ENCODE results near the gene PUM1.

Gene PUM1

GRCh38 chr1:31010086-31010989 lies 55.2 kb downstream of the PUM1 start:
- H3K36me3 ChIP-seq (ENCODE audit: control insufficient read depth, insufficient read depth, low read length) = peaks cover 15% of the 10 kb centered on the region
- H3K27ac ChIP-seq (ENCODE audit: low read depth, low read length, severe bottlenecking) = no peak overlapping the region
- 97% methylated on average over 4 of the region's 6 CpGs for WGBS, 2 experiments (ENCODE audit: insufficient coverage in 2 of 2)
- peaks cover 29% of the 10 kb centered on the region for H3K4me1 ChIP-seq (ENCODE audit: control insufficient read depth, insufficient read depth, low read length, poor library complexity, severe bottlenecking)
- H3K9me3 ChIP-seq (ENCODE audit: control insufficient read depth, low read length) = no peaks in the 10 kb centered on the region
- H3K4me3 ChIP-seq (ENCODE audit: extremely low read depth, insufficient read depth, low read length, poor library complexity, severe bottlenecking) = no peak overlapping the region

GRCh38 chr1:31007462-31007991 lies 58.0 kb downstream of the PUM1 start:
- Histone ChIP-seq H3K36me3 (ENCODE audit: control insufficient read depth, insufficient read depth, low read length) (peaks cover 43% of the 10 kb centered on the region), H3K4me1 (ENCODE audit: control insufficient read depth, insufficient read depth, low read length, poor library complexity, severe bottlenecking) (peaks cover 29% of the 10 kb centered on the region), H3K4me3 (ENCODE audit: extremely low read depth, insufficient read depth, low read length, poor library complexity, severe bottlenecking) (no peak overlapping the region), H3K27ac (ENCODE audit: low read depth, low read length, severe bottlenecking) (peak overlapping the region; percentile 78), H3K9me3 (ENCODE audit: control insufficient read depth, low read length) (no peaks in the 10 kb centered on the region)
- WGBS, 2 experiments (ENCODE audit: insufficient coverage in 2 of 2) = 86 to 95% methylated on average over 2 of the region's 2 CpGs

GRCh38 chr1:31006747-31007146 lies 58.8 kb downstream of the PUM1 start:
- Histone ChIP-seq H3K36me3 (ENCODE audit: control insufficient read depth, insufficient read depth, low read length) (peaks cover 51% of the 10 kb centered on the region), H3K4me3 (ENCODE audit: extremely low read depth, insufficient read depth, low read length, poor library complexity, severe bottlenecking) (no peak overlapping the region), H3K4me1 (ENCODE audit: control insufficient read depth, insufficient read depth, low read length, poor library complexity, severe bottlenecking) (peaks cover 29% of the 10 kb centered on the region), H3K27ac (ENCODE audit: low read depth, low read length, severe bottlenecking) (no peak overlapping the region), H3K9me3 (ENCODE audit: control insufficient read depth, low read length) (no peaks in the 10 kb centered on the region)
- WGBS, 2 experiments (ENCODE audit: insufficient coverage in 2 of 2) = 100% methylated on average over 1 of the region's 2 CpGs

GRCh38 chr1:31005617-31006166 lies 59.8 kb downstream of the PUM1 start:
- no peaks in the 10 kb centered on the region for H3K9me3 ChIP-seq (ENCODE audit: control insufficient read depth, low read length)
- H3K36me3 ChIP-seq (ENCODE audit: control insufficient read depth, insufficient read depth, low read length) = peaks cover 54% of the 10 kb centered on the region
- H3K27ac ChIP-seq (ENCODE audit: low read depth, low read length, severe bottlenecking) = no peak overlapping the region
- no peak overlapping the region for H3K4me3 ChIP-seq (ENCODE audit: extremely low read depth, insufficient read depth, low read length, poor library complexity, severe bottlenecking)
- WGBS, 2 experiments (ENCODE audit: insufficient coverage in 2 of 2) = 97 to 100% methylated on average over 3 to 5 of the region's 6 CpGs
- peaks cover 22% of the 10 kb centered on the region for H3K4me1 ChIP-seq (ENCODE audit: control insufficient read depth, insufficient read depth, low read length, poor library complexity, severe bottlenecking)

- Histone ChIP-seq H3K9me3 (ENCODE audit: control insufficient read depth, low read length) (no peaks in the 10 kb centered on the region), H3K27ac (ENCODE audit: low read depth, low read length, severe bottlenecking) (no peak overlapping the region), H3K36me3 (ENCODE audit: control insufficient read depth, insufficient read depth, low read length) (peaks cover 59% of the 10 kb centered on the region), H3K4me3 (ENCODE audit: extremely low read depth, insufficient read depth, low read length, poor library complexity, severe bottlenecking) (no peak overlapping the region), H3K4me1 (ENCODE audit: control insufficient read depth, insufficient read depth, low read length, poor library complexity, severe bottlenecking) (peaks cover 17% of the 10 kb centered on the region)
- WGBS, 2 experiments (ENCODE audit: insufficient coverage in 2 of 2) = 80 to 100% methylated on average over 1 of the region's 3 CpGs
Measured at GRCh38 chr1:31005198-31005597, 60.3 kb downstream of the PUM1 start.

- H3K9me3 ChIP-seq (ENCODE audit: control insufficient read depth, low read length) = no peaks in the 10 kb centered on the region
- H3K27ac ChIP-seq (ENCODE audit: low read depth, low read length, severe bottlenecking) = no peak overlapping the region
- peaks cover 17% of the 10 kb centered on the region for H3K4me1 ChIP-seq (ENCODE audit: control insufficient read depth, insufficient read depth, low read length, poor library complexity, severe bottlenecking)
- no peak overlapping the region for H3K4me3 ChIP-seq (ENCODE audit: extremely low read depth, insufficient read depth, low read length, poor library complexity, severe bottlenecking)
- H3K36me3 ChIP-seq (ENCODE audit: control insufficient read depth, insufficient read depth, low read length) = peaks cover 64% of the 10 kb centered on the region
Measured at GRCh38 chr1:31004231-31004621, 61.3 kb downstream of the PUM1 start.

- Histone ChIP-seq H3K27ac (ENCODE audit: low read depth, low read length, severe bottlenecking) (no peak overlapping the region), H3K4me3 (ENCODE audit: extremely low read depth, insufficient read depth, low read length, poor library complexity, severe bottlenecking) (no peak overlapping the region), H3K9me3 (ENCODE audit: control insufficient read depth, low read length) (no peaks in the 10 kb centered on the region), H3K4me1 (ENCODE audit: control insufficient read depth, insufficient read depth, low read length, poor library complexity, severe bottlenecking) (peaks cover 17% of the 10 kb centered on the region), H3K36me3 (ENCODE audit: control insufficient read depth, insufficient read depth, low read length) (peaks cover 69% of the 10 kb centered on the region)
- 93 to 100% methylated on average over 4 to 5 of the region's 6 CpGs for WGBS, 2 experiments (ENCODE audit: insufficient coverage in 2 of 2)
Measured at GRCh38 chr1:31003613-31004230, 61.8 kb downstream of the PUM1 start.

GRCh38 chr1:31000301-31000700 lies 65.2 kb downstream of the PUM1 start:
- Histone ChIP-seq H3K4me1 (ENCODE audit: control insufficient read depth, insufficient read depth, low read length, poor library complexity, severe bottlenecking) (no peaks in the 10 kb centered on the region), H3K27ac (ENCODE audit: low read depth, low read length, severe bottlenecking) (no peak overlapping the region), H3K4me3 (ENCODE audit: extremely low read depth, insufficient read depth, low read length, poor library complexity, severe bottlenecking) (no peak overlapping the region), H3K36me3 (ENCODE audit: control insufficient read depth, insufficient read depth, low read length) (peaks cover 83% of the 10 kb centered on the region), H3K9me3 (ENCODE audit: control insufficient read depth, low read length) (no peaks in the 10 kb centered on the region)
- WGBS, 2 experiments (ENCODE audit: insufficient coverage in 2 of 2) = 86 to 100% methylated on average over 1 of the region's 2 CpGs

GRCh38 chr1:30998887-30999286 lies 66.6 kb downstream of the PUM1 start:
- Histone ChIP-seq H3K27ac (ENCODE audit: low read depth, low read length, severe bottlenecking) (no peak overlapping the region), H3K4me1 (ENCODE audit: control insufficient read depth, insufficient read depth, low read length, poor library complexity, severe bottlenecking) (no peaks in the 10 kb centered on the region)
- WGBS, 2 experiments (ENCODE audit: insufficient coverage in 2 of 2) = 80% methylated on average over 1 of the region's 1 CpG; no CpG with 5 or more reads in 1 of the 2 experiments

GRCh38 chr1:30998171-30998570 lies 67.3 kb downstream of the PUM1 start:
- 94 to 100% methylated on average over 4 of the region's 5 CpGs for WGBS, 2 experiments (ENCODE audit: insufficient coverage in 2 of 2)
- H3K4me3 ChIP-seq (ENCODE audit: extremely low read depth, insufficient read depth, low read length, poor library complexity, severe bottlenecking) = no peak overlapping the region
- H3K36me3 ChIP-seq (ENCODE audit: control insufficient read depth, insufficient read depth, low read length) = peaks cover 83% of the 10 kb centered on the region
- H3K4me1 ChIP-seq (ENCODE audit: control insufficient read depth, insufficient read depth, low read length, poor library complexity, severe bottlenecking) = no peaks in the 10 kb centered on the region
- H3K27ac ChIP-seq (ENCODE audit: low read depth, low read length, severe bottlenecking) = no peak overlapping the region
- H3K9me3 ChIP-seq (ENCODE audit: control insufficient read depth, low read length) = no peaks in the 10 kb centered on the region

More at GRCh38 chr1:30998887-30999286, 66.6 kb downstream of the PUM1 start:
- Histone ChIP-seq H3K36me3 (ENCODE audit: control insufficient read depth, insufficient read depth, low read length) (peaks cover 83% of the 10 kb centered on the region), H3K9me3 (ENCODE audit: control insufficient read depth, low read length) (no peaks in the 10 kb centered on the region), H3K4me3 (ENCODE audit: extremely low read depth, insufficient read depth, low read length, poor library complexity, severe bottlenecking) (no peak overlapping the region)

Measured in mesodermal cell (in vitro differentiated cells).